GM12874 (cell line): ENCODE results near the gene KIAA0513.

Source experiments
- TF ChIP-seq, protein P1 (sequence below): IDR thresholded peaks from 2 replicates; pipeline ENCODE4 v1.5.1; 2011; ENCODE audit warnings: low read depth, mild to moderate bottlenecking, control low read depth, low read length, moderate library complexity; ENCODE audit not compliant: insufficient read depth

Gene KIAA0513

DNA sequence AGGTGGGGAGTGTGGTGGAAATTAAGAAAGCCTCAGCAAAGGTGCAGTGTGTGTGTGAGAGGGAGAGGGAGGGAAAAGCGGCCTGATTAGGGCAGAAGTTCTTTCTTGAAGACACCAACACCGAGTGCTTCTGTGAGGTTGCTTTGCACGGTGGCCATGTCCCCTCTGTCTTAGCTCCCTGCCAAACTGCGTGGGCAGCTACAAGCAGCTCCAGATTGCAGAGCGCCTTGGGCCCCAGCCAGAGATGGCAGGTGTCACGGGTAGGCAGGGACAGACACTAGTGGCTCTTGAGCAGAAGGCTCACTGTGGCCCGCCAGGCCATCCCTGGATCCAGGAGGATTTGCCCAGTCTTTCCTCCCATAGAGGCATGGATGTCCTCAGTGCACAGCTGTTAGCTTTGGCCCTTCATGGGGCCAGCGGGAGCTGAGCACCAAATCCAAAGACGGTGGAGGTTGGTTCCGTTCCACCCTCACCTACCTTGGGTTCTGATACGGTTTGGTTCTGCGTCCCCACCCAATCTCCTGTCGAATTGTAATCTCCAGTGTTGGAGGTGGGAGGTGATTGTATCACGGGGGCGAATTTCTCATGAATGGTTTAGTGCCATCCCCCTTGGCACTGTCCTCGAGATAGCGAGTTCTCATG lies 21.4 kb downstream of the KIAA0513 start:
- TF ChIP-seq, protein P1, sequence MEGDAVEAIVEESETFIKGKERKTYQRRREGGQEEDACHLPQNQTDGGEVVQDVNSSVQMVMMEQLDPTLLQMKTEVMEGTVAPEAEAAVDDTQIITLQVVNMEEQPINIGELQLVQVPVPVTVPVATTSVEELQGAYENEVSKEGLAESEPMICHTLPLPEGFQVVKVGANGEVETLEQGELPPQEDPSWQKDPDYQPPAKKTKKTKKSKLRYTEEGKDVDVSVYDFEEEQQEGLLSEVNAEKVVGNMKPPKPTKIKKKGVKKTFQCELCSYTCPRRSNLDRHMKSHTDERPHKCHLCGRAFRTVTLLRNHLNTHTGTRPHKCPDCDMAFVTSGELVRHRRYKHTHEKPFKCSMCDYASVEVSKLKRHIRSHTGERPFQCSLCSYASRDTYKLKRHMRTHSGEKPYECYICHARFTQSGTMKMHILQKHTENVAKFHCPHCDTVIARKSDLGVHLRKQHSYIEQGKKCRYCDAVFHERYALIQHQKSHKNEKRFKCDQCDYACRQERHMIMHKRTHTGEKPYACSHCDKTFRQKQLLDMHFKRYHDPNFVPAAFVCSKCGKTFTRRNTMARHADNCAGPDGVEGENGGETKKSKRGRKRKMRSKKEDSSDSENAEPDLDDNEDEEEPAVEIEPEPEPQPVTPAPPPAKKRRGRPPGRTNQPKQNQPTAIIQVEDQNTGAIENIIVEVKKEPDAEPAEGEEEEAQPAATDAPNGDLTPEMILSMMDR: no peak

DNA sequence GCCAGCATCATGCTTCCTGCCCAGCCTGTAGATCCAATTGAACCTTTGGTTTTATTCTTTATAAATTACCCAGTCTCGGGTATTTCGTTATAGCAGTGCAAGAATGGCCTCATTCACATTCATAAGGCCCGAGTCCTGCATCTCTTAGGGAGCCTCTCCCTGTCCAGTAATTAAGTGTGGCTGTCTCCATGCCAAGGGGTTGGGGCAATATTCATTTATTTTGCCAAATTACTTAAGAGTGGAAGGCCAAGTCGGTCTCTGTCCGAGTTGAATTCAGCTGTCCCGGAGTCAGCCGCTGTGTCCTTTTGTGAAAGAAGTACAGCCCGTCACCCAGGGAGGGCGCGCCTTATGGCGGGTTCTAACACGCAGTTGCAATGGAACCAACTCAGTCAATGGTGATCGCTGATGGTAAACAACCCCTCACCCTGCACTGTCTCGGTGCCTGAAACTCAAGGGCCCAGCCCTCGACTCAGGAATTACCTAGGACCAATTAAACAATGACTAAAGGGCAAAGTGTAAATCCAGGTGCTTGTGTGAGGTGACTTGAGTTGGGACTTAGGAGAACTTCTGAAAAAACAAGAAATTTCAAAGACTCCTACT lies 22.2 kb downstream of the KIAA0513 start:
- TF ChIP-seq, protein P1: no peak

DNA sequence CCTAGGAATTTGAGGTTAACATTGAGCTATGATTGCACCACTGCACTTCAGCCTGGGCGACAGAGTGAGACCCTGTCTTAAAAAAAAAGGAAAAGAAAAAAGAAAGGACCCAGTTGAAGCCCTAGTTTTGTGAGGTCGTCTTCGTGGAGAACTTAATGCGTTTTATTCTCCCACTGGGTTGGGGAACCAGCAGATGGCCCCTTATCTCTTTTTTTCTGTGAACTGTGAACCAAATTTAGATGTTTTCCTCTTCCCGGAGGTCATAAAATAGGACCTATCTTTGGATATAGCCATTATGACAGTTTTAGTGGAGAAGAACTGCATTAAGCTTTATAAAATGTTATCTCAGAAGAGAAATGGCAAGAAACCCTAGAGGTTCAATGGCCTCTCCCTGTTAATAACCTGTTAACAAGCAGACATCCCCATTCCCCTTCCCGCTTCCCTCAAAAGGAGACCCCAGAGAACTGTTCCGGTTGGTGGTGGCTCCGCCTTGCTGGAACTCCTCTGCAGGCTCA lies 23.5 kb downstream of the KIAA0513 start:
- TF ChIP-seq, protein P1: no peak

DNA sequence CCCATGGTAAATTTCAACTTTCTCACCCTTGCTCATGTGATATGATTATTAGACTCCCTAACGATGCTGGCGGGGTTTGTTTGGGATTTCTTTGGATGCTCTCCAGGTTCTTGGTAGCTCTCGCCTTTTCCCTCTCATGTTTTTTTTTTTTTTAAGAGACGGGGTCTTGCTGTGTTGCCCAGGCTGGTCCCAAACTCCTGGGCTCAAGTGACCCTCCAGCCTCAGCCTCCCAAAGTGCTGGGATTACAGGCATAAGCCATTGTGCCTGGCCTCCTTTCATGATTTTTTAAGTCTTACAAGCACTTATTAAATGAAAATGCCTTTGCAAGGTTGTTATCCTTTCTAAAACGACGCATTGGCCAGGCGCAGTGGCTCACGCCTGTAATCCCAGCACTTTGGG lies 24.1 kb downstream of the KIAA0513 start:
- TF ChIP-seq, protein P1: no peak

DNA sequence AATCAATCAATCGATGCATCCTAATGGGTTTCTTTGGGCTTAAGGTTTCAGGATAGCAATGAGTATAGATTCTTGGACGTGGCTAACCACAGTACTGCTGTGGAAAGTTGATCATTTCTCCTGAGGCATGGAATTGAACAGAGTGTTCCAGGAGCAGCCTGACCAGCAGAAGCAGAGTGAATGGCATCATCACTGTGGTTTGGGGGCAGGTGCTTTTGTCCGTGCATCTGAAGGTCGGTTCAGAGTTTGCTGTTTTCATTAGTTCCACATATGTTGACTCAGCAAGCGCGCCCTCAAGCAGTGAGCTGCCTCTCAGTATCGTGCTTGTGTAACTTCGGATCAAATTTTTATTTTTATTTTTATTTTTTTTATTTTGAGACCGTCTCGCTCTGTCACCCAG lies 24.9 kb downstream of the KIAA0513 start:
- TF ChIP-seq, protein P1: no peak

DNA sequence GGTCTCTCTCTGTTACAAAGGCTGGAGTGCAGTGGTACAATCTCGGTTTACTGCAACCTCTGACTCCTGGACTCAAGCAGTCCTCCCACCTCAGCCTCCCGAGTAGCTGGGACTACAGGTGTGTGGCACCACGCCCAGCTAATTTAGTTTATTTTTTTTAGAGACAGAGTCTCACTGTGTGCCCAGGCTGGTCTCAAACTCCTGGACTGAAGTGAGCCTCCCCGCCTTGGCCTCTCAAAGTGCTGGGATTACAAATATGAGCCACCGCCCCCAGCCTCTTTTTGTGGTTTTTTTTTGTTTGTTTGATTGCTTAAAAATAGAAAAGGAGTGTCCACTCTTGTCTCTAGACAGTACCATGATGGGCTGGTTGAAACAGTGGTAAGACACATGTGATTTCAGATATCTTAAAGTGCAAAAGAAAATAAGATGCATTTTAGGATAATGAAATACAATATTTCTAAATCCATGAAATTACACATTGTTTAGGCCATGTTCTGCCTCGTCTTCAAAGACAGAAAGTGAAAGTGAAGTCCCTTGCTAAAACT lies 27.4 kb downstream of the KIAA0513 start:
- TF ChIP-seq, protein P1: no peak

DNA sequence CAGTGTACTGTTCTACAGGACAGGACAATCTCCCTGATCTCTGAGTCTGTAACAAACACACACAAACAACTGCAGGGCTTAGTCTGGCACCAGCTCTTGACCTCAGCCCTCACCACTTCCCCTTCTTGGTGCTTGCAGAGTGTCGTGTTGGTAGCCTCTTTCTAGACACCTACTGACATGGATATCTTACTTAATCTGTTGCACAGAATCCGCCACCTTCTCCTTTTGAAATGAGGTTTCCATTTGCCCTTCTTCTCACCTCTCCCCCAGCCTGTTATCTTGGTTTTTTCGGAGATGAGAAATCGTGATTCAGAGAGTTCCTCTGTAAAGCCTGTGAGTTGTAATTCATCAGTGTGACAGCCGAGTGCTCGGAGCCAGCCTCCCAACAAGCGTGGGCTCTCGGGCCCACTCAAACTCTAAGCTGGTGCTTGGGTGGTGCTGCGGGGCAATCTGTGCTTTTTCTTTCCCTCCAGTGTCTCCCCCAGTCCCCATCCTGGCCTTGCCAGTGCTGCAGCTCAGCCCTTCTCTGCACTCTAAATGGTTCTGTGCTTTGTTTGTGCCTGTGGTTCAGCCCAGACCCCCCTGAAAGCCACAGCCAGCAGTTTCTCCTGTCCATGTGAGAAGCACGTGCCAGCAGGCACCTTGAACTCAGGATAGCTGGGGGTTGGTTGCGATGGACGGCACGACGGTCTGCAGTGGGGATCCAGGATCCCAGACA lies 28.1 kb downstream of the KIAA0513 start:
- TF ChIP-seq, protein P1: no peak
